Glutamatergic neuron (in vitro differentiated cells): Measurements from ENCODE around the gene XIRP1. TPM values are rescaled to one million over a fixed set of nuclear protein-coding genes. Genes with fewer than 3 reads are reported as not detected.

Source experiments
- DNase-seq: peaks from one replicate; pipeline ENCODE4 v3.0.0; 2022
- H3K27ac Mint-ChIP-seq: one replicate; pipeline ENCODE4 v1.8.0; 2020; ENCODE audit warnings: mild to moderate bottlenecking, mixed read lengths, inconsistent platforms; ENCODE audit not compliant: unreplicated experiment
- H3K27me3 Mint-ChIP-seq: one replicate; pipeline ENCODE4 v1.8.0; 2020; ENCODE audit warnings: mild to moderate bottlenecking, moderate library complexity, mixed read lengths, inconsistent platforms; ENCODE audit not compliant: unreplicated experiment
- H3K36me3 Mint-ChIP-seq: one replicate; pipeline ENCODE4 v1.8.0; 2020; ENCODE audit warnings: mild to moderate bottlenecking, mixed read lengths, inconsistent platforms; ENCODE audit not compliant: unreplicated experiment
- H3K4me1 Mint-ChIP-seq: one replicate; pipeline ENCODE4 v1.8.0; 2020; ENCODE audit warnings: mild to moderate bottlenecking, low read depth, mixed read lengths, inconsistent platforms; ENCODE audit not compliant: unreplicated experiment
- H3K4me3 Mint-ChIP-seq: one replicate; pipeline ENCODE4 v1.8.0; 2020; ENCODE audit warnings: mild to moderate bottlenecking, mixed read lengths, inconsistent platforms; ENCODE audit not compliant: unreplicated experiment
- H3K9me3 Mint-ChIP-seq: one replicate; pipeline ENCODE4 v1.8.0; 2020; ENCODE audit warnings: mild to moderate bottlenecking, moderate library complexity, mixed read lengths, inconsistent platforms; ENCODE audit not compliant: unreplicated experiment
- total RNA-seq: library from RNA; stranded (reverse); fragmentation: NEBNext Ultra II Directional; extraction: Animal tissue kit (Norgen Biotek cat#: 25700); gene quantifications from one replicate; pipeline ENCODE4 v1.2.1, GENCODE V29; 2021; ENCODE audit not compliant: unreplicated experiment
- TF ChIP-seq, protein P1 (sequence below): fragments of 200-600 bp; sonication (generic); IDR thresholded peaks from one replicate; pipeline ENCODE4 v1.5.0; 2021; ENCODE audit not compliant: partially characterized antibody, unreplicated experiment

The XIRP1 gene
- total RNA-seq, 1 donor from 2014 or later, result 0.34 TPM

DNA sequence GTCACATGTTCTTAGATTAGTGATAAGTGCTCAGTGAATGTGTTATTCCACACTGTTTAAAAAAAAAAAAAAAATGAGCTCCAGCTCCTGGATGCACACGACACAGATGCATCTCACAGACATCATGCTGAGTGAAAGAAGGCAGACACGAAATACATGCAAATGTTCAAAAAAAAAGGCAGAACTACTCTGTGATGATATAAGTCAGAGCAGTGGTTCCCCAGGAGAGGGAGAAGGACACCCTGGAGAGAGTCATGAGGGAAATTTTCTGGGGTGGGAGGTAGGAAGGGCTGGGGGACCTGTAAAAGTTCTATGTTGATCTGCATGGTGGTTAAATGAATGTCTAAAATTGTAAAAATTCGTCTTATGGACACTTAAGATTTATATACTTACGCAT, 43.3 kb downstream of the XIRP1 start:
- peaks cover 53% of the 10 kb centered on the region for H3K27me3 Mint-ChIP-seq
- peaks cover 37% of the 10 kb centered on the region for H3K9me3 Mint-ChIP-seq
- no peak for DNase-seq
- H3K36me3 Mint-ChIP-seq, result no peaks in the 10 kb centered on the region
- TF ChIP-seq, protein P1, sequence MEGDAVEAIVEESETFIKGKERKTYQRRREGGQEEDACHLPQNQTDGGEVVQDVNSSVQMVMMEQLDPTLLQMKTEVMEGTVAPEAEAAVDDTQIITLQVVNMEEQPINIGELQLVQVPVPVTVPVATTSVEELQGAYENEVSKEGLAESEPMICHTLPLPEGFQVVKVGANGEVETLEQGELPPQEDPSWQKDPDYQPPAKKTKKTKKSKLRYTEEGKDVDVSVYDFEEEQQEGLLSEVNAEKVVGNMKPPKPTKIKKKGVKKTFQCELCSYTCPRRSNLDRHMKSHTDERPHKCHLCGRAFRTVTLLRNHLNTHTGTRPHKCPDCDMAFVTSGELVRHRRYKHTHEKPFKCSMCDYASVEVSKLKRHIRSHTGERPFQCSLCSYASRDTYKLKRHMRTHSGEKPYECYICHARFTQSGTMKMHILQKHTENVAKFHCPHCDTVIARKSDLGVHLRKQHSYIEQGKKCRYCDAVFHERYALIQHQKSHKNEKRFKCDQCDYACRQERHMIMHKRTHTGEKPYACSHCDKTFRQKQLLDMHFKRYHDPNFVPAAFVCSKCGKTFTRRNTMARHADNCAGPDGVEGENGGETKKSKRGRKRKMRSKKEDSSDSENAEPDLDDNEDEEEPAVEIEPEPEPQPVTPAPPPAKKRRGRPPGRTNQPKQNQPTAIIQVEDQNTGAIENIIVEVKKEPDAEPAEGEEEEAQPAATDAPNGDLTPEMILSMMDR, result no peak
- peaks cover 79% of the 10 kb centered on the region for H3K4me1 Mint-ChIP-seq
- H3K4me3 Mint-ChIP-seq, result peak overlapping the region; percentile 97
- peak overlapping the region; percentile 99 for H3K27ac Mint-ChIP-seq

DNA sequence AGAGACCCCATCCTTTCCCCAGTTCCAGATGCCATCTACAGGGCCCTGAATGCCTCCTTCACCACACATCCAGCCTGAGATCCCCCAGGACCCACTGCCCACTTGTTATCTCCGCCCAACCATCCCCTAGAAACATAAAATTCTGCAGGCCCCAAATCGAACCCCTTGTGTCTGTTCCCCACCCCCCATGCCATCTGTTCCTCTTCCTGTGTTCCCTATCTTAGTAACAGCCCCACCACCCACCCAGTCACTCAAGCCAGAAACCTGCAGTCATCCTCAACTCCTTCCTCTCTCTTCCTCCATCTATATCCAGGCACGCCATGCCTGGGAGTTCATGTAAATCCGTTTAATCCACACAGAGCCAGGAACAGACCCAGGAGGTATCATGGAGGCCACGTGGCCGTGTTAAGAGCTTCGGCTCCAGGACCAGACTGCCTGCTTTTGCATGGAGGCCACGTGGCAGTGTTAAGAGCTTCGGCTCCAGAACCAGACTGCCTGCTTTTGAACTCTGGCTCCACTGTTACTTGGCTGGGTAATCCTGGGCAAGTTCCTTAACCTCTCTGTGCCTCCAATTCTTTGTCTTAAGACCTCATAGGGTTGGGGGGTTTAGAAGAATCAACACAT, 43.8 kb downstream of the XIRP1 start:
- no peaks in the 10 kb centered on the region for H3K36me3 Mint-ChIP-seq
- TF ChIP-seq, protein P1, result no peak
- peaks cover 81% of the 10 kb centered on the region for H3K4me1 Mint-ChIP-seq
- H3K27me3 Mint-ChIP-seq, result peaks cover 53% of the 10 kb centered on the region
- H3K4me3 Mint-ChIP-seq, result peak overlapping the region; percentile 97
- no peak for DNase-seq
- H3K27ac Mint-ChIP-seq, result peak overlapping the region; percentile 99
- peaks cover 37% of the 10 kb centered on the region for H3K9me3 Mint-ChIP-seq

DNA sequence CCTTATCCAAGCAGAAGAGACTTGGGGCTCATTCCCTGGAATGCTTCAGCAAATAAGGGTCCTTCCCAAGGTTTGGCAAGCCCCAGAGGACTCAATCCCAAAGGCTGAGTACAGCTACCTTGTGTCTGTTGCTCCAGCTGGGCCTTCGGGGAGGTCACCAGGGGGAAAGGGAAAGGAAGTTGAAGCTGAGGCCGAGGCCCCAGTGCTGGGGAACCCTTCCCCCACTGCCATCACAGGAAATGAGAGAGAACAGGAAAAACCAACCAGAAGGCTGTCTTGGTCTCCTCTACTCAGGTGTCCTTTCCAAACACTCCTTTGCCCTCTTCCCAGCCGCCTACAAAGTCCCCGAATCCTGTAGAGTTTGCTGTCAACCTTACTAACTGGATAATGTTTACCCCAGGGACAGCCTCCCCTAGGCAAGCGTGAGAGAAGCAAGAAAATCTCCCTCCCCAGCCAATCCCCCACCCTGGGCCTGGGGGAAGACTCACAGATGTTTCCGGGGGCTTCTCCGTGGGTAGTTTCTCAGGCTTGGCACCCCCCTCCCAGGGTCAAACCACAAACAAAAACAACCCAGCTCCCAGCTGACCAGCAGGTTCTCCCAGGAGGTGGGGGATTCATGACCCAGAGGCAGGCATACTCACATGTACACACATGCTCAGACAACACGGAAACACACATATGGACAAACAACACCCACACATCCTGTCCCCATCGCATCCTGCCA, 44.5 kb downstream of the XIRP1 start:
- Mint-ChIP-seq H3K4me1 (peaks cover 81% of the 10 kb centered on the region), H3K9me3 (peaks cover 37% of the 10 kb centered on the region), H3K4me3 (peak overlapping the region; percentile 97), H3K27ac (peak overlapping the region; percentile 99), H3K36me3 (no peaks in the 10 kb centered on the region), H3K27me3 (peaks cover 53% of the 10 kb centered on the region)
- TF ChIP-seq, protein P1, result no peak
- DNase-seq, result peak; percentile 41

DNA sequence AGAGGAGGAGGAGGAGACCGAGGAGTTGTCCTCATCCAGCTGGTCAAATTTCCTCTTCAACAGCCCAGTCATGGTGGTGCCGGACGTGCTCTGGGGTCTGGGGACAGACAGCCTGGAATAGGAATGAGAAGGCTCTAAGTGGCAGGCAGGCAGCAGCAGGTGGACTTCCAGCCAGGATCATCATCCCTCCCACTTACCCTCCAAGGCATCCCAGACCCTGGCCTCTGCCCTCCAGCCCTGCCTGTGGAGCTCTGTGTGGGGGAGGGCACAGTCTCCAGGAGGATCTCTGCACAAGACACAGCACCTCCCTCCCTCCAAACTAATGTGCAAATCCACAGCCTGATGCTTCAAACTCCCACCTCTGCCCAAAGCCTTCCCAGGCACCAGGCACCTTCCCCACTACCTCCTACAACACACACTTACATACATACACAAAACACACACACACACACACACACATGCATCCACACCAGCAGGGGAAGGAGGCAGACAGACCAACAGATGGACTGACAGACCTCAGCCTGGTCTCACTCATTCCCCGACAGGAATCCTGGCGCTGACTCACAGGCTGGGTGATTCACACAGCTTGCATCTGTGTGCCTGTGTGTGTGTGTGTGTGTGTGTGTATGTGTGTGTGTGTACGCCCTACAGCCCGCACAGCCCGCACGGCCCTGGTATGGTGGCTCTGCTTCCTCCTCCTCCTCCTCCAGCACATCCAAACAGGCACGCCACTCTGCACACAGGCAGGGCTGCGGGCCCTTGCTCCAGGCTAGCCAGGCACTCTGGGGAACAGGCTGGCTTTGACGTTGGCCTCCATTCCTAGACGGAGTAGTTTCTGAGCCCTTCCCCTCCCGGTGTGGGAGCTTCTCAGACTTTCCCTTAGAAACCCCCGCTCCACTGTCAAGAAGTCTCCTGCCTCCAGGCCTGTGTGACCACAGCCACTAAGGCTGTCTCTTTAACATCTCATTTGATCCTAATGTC, 45.5 kb downstream of the XIRP1 start:
- TF ChIP-seq, protein P1, result no peak
- H3K27me3 Mint-ChIP-seq, result peaks cover 48% of the 10 kb centered on the region
- H3K4me3 Mint-ChIP-seq, result peak overlapping the region; percentile 97
- peaks cover 73% of the 10 kb centered on the region for H3K4me1 Mint-ChIP-seq
- DNase-seq, result peak; percentile 78
- peak overlapping the region; percentile 99 for H3K27ac Mint-ChIP-seq
- H3K36me3 Mint-ChIP-seq, result no peaks in the 10 kb centered on the region
- peaks cover 34% of the 10 kb centered on the region for H3K9me3 Mint-ChIP-seq
